ENCODE measurements around the gene ZFPM1. TPM values are rescaled to one million over a fixed set of nuclear protein-coding genes. Genes with fewer than 3 reads are reported as not detected.

The ZFPM1 gene
- polyA plus RNA-seq, 1 of the 3 experiments (the other 2 are of a cell fraction), result 1.2 TPM

DNA sequence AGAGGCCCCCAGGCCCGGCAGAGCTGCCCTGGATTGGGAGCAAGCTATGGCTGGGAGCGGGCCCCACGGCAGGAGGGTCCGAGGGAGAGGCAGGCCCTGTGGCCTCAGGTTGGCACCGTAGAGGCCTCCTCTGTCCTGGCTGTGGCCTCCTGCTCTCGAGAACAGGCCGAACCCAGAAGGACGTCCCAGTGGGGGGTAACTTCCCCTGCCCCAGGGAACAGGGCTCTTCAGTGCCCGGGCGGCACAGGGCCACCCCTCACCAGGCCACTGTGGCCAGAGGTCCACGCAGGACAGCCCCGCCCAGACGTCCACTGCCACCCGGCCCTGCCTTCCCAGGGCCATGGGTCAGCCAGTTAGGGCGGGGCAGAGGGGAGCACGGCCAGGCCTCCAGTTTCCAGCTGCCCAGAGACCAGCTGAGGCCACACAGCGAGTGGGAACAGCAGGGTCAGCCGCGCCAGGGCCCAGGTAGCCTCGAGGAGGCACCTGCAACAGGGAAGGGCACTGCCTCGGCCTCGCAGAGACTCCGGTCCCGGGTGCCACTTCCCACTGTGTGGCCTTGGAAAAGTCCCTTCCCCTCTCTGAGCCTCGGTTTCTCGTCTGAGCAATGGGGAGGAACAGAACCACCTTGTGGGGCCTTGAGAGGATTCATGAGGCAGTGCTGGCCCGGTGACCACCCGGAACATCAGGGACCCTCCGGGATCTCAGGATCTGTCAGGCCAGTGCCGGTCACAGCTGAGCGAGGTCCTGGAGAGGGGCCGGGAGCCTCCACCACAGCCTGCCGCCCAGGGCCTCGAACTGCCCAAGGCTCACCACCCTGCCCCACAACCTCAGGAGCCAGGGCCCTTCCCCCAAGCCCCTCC is 38.3 kb upstream of the ZFPM1 start:
- no peaks in the 10 kb centered on the region for H3K36me3 ChIP-seq (replicated peaks in 1 of 2; ENCODE audit: control insufficient read depth in 1 of 2, insufficient read depth in 2 of 2, low read length in 1 of 2)
- ChIA-PET CTCF (interaction anchor here (1.0 to 1.7 kb wide), 2 partner anchors 23 to 46 kb away, joined by 3 to 8 read pairs; no protein-coding TSS in a partner anchor), POLR2A (interaction anchor here (0.5 kb wide), 1 partner anchor 9 kb away, joined by 3 read pairs; no protein-coding TSS in a partner anchor)
- H3K9me2 ChIP-seq, result no peaks in the 10 kb centered on the region
- peaks cover 0 to 16% of the 10 kb centered on the region in 2 experiments; a peak in 1 of 4 replicates for H3K4me1 ChIP-seq (ENCODE audit: control insufficient read depth in 1 of 2, insufficient read depth in 2 of 2, low read depth in 1 of 2, low read length in 1 of 2)
- no peak overlapping the region for H3K4me2 ChIP-seq
- no peaks in the 10 kb centered on the region for H3K9me3 ChIP-seq
- H4K20me1 ChIP-seq (ENCODE audit: insufficient read depth), result 0 out of 2 replicates have a peak, but pooled peaks cover 15% of the 10 kb centered on the region
- H3F3A ChIP-seq (replicated peaks; ENCODE audit: insufficient read depth), result no peaks in the 10 kb centered on the region
- H2AFZ ChIP-seq (ENCODE audit: low read depth), result no peak overlapping the region
- no peak overlapping the region for H3K27ac ChIP-seq (ENCODE audit: low read depth in 2 of 2, low read length in 1 of 2)
- WGBS (ENCODE audit: low lambda C conversion rate), result 90% methylated on average over 25 of the region's 34 CpGs
- no peaks in the 10 kb centered on the region for H3K27me3 ChIP-seq (ENCODE audit: insufficient read depth)
- no peak for DNase-seq
- no peak overlapping the region for H3K9ac ChIP-seq
- TF ChIP-seq MXI1 (IDR thresholded peaks at IDR 0.05; ENCODE audit: low read depth, low read length) (no peak), FOSL2 (IDR thresholded peaks at IDR 0.05; ENCODE audit: borderline replicate concordance, low read depth) (no peak), SMC3 (IDR thresholded peaks at IDR 0.05; ENCODE audit: low read depth, low read length) (no peak), EZH2phosphoT487 (IDR thresholded peaks at IDR 0.05; ENCODE audit: borderline replicate concordance, low read depth) (no peak), ELF1 (IDR thresholded peaks at IDR 0.05) (no peak), RFX5 (IDR thresholded peaks at IDR 0.05; ENCODE audit: low read length) (no peak), TCF12 (IDR thresholded peaks at IDR 0.05) (no peak), GATA2 (CRISPR knock-in tag; IDR thresholded peaks at IDR 0.05) (no peak), CHD2 (IDR thresholded peaks at IDR 0.05; ENCODE audit: low read length, partially characterized antibody) (no peak), FOXM1 (IDR thresholded peaks at IDR 0.05; ENCODE audit: low read depth) (no peak)
- TF ChIP-seq, protein P1, sequence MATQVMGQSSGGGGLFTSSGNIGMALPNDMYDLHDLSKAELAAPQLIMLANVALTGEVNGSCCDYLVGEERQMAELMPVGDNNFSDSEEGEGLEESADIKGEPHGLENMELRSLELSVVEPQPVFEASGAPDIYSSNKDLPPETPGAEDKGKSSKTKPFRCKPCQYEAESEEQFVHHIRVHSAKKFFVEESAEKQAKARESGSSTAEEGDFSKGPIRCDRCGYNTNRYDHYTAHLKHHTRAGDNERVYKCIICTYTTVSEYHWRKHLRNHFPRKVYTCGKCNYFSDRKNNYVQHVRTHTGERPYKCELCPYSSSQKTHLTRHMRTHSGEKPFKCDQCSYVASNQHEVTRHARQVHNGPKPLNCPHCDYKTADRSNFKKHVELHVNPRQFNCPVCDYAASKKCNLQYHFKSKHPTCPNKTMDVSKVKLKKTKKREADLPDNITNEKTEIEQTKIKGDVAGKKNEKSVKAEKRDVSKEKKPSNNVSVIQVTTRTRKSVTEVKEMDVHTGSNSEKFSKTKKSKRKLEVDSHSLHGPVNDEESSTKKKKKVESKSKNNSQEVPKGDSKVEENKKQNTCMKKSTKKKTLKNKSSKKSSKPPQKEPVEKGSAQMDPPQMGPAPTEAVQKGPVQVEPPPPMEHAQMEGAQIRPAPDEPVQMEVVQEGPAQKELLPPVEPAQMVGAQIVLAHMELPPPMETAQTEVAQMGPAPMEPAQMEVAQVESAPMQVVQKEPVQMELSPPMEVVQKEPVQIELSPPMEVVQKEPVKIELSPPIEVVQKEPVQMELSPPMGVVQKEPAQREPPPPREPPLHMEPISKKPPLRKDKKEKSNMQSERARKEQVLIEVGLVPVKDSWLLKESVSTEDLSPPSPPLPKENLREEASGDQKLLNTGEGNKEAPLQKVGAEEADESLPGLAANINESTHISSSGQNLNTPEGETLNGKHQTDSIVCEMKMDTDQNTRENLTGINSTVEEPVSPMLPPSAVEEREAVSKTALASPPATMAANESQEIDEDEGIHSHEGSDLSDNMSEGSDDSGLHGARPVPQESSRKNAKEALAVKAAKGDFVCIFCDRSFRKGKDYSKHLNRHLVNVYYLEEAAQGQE (IDR thresholded peaks at IDR 0.05; ENCODE audit: low read depth, low read length), result no peak
- TF ChIP-seq, protein P2, sequence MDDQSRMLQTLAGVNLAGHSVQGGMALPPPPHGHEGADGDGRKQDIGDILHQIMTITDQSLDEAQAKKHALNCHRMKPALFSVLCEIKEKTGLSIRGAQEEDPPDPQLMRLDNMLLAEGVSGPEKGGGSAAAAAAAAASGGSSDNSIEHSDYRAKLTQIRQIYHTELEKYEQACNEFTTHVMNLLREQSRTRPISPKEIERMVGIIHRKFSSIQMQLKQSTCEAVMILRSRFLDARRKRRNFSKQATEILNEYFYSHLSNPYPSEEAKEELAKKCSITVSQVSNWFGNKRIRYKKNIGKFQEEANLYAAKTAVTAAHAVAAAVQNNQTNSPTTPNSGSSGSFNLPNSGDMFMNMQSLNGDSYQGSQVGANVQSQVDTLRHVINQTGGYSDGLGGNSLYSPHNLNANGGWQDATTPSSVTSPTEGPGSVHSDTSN (IDR thresholded peaks at IDR 0.05), result no peak
- TF ChIP-seq, protein P3, sequence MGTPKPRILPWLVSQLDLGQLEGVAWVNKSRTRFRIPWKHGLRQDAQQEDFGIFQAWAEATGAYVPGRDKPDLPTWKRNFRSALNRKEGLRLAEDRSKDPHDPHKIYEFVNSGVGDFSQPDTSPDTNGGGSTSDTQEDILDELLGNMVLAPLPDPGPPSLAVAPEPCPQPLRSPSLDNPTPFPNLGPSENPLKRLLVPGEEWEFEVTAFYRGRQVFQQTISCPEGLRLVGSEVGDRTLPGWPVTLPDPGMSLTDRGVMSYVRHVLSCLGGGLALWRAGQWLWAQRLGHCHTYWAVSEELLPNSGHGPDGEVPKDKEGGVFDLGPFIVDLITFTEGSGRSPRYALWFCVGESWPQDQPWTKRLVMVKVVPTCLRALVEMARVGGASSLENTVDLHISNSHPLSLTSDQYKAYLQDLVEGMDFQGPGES (IDR thresholded peaks at IDR 0.05; ENCODE audit: low read depth, low read length), result no peak
- no peaks in the 10 kb centered on the region for H3K79me2 ChIP-seq (ENCODE audit: insufficient read depth)
- no peak overlapping the region for H3K4me3 ChIP-seq (ENCODE audit: low read depth in 2 of 2, low read length in 1 of 2)

All from SK-N-SH (cell line).